HFF-Myc (cell line): Measurements from ENCODE around the gene IGFALS.

ENCODE experiments used
- DNase-seq: peaks from one replicate; pipeline ENCODE4 v3.0.0-alpha.2; 2011; ENCODE audit warnings: low read depth; ENCODE audit errors: extremely low read depth
- H3K4me3 ChIP-seq: replicated peaks from 2 replicates; pipeline ENCODE4 v1.5.1; 2011; ENCODE audit warnings: low read depth, mild to moderate bottlenecking, control low read depth, low read length
- TF ChIP-seq, protein P1 (sequence below): IDR thresholded peaks from 2 replicates; pipeline ENCODE4 v1.5.1; 2012; ENCODE audit warnings: mild to moderate bottlenecking, low read depth, low read length, control low read depth; ENCODE audit errors: missing control alignments

IGFALS gene

DNA sequence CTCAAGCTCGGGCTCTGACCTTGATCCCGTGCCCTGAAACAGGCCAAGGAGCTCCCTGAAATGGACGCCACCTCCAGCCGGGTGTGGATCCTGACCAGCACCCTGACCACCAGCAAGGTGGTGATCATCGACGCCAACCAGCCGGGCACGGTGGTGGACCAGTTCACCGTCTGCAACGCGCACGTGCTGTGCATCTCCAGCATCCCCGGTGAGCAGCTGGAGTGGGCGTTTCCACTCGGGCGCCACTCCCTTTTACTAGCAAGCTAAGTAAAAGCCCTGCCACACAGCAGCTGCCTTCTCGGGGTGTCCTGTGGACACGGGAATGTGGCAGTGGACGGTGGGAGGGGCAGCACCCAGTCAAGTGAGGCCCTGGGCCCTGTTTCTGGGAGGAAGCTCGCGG is 28.5 kb downstream of the IGFALS start:
- TF ChIP-seq, protein P1, sequence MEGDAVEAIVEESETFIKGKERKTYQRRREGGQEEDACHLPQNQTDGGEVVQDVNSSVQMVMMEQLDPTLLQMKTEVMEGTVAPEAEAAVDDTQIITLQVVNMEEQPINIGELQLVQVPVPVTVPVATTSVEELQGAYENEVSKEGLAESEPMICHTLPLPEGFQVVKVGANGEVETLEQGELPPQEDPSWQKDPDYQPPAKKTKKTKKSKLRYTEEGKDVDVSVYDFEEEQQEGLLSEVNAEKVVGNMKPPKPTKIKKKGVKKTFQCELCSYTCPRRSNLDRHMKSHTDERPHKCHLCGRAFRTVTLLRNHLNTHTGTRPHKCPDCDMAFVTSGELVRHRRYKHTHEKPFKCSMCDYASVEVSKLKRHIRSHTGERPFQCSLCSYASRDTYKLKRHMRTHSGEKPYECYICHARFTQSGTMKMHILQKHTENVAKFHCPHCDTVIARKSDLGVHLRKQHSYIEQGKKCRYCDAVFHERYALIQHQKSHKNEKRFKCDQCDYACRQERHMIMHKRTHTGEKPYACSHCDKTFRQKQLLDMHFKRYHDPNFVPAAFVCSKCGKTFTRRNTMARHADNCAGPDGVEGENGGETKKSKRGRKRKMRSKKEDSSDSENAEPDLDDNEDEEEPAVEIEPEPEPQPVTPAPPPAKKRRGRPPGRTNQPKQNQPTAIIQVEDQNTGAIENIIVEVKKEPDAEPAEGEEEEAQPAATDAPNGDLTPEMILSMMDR: no peak
- no peak overlapping the region for H3K4me3 ChIP-seq

DNA sequence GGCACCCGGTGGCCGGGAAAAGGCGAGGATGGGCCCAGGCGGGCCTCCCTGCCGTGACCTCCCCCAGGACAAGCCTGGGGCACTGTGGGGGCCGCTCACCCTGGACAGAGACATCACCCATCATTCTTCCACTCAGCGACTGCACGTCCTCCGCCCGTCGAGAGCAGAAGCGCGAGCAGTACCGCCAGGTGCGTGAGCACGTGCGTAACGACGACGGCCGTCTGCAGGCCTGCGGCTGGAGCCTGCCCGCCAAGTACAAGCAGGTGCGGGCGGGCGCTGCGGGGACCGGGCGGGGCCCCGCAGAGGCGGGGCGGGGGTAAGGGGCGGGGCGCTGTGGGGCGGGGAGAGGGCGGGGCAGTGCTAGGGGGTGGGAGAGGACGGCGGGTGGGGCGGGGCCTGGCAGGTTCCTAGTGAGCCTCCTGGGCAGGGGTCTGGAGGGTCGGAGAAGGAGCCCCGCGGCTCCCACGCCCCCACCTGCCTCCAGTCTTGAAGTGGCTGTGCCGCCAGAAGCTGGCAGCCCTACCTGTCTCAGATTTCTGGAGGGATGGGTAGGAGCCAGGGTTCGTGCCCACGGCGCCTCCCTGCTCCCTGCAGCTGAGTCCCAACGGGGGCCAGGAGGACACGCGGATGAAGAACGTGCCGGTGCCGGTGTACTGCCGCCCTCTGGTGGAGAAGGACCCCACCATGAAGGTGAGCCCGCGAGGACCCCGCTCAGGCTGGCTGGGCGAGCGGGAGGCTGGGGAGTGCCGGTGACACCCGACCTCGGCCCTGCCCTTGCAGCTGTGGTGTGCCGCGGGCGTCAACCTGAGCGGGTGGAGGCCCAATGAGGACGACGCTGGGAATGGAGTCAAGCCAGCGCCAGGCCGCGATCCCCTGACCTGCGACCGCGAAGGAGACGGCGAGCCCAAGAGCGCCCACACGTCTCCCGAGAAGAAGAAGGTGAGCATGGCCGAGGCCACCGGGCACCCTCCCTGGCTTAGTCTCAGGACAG is 29.7 kb downstream of the IGFALS start:
- DNase-seq: no peak
- TF ChIP-seq, protein P1: peak; percentile 47
- no peak overlapping the region for H3K4me3 ChIP-seq

More for the DNA sequence above, 28.5 kb downstream of the IGFALS start:
- no peak for DNase-seq

DNA sequence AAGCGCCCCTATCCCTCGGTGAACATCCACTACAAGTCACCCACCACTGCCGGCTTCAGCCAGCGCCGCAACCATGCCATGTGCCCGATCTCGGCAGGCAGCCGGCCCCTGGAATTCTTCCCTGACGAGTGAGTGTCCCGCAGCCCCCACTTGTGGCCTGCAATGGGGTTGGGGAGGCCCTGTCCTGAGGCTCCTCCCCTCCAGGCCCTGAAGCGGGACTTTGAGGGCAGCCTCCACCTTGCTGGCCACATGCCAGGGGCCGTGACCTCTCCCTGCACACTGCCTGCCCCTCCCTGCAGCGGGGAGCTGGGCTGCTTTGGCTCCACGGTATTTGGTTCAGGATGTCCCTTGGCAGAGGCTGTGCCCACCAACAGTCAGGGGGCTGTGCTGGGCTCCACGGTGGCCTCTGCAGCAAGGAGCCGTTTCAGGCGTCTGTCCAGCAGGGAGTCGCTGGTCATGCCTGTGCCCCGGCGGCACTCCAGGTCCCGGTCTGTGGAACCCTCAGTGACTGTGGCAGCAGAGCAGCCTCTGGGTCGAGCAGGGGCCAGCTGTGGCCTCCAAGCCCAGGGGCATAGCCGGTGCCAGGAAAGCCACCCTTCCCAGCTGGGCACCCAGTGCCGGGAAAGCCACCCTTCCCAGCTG is 30.5 kb downstream of the IGFALS start:
- TF ChIP-seq, protein P1: no peak
- H3K4me3 ChIP-seq: no peak overlapping the region
- DNase-seq: no peak

DNA sequence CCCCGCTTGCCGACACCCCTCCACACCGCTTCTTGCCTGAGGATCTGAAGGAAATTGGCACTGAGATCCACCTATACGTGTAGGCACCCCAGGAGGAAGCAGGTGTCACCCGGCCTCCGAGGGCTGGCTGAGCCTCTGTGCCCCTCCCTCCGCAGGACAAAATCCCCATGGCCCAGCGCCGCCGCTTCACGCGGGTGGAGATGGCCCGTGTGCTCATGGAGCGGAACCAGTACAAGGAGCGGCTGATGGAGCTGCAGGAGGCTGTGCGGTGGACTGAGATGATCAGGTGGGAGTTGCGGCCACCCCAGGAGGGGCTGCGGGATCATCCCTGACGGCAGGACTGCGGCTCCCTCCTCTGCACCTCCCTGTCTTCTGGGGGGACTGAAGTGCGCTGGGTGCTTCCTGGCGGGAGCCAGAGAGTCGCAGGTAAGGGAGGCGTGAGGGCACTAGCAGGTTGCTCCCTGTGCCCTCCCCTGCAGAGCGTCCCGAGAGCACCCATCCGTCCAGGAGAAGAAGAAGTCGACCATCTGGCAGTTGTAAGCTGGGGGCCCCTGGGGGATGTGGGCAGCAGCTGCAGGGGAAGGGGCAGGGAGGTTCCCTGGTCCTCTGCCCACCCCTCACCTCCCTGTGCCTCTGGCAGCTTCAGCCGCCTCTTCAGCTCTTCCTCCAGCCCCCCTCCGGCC is 31.2 kb downstream of the IGFALS start:
- TF ChIP-seq, protein P1: no peak
- DNase-seq: no peak
- H3K4me3 ChIP-seq: no peak overlapping the region

DNA sequence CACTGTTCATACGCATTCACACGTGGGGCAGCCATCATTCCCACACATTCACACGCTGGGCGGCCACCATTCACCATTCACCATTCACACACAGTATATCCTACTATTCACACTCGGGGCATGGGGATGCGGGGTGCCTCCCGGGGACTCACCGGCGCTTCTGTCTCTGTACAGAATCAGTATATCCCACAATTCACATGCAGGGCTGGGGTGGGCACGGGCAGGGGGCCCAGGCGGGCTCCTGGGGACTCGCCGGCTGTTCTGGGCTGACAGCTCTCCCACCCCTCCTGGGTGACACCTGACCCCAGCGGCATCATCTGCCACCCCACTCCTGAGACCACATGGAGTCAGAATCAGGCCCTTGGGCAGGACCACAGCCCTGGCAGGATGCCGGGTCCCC is 31.8 kb downstream of the IGFALS start:
- no peak overlapping the region for H3K4me3 ChIP-seq
- TF ChIP-seq, protein P1: no peak
- no peak for DNase-seq

DNA sequence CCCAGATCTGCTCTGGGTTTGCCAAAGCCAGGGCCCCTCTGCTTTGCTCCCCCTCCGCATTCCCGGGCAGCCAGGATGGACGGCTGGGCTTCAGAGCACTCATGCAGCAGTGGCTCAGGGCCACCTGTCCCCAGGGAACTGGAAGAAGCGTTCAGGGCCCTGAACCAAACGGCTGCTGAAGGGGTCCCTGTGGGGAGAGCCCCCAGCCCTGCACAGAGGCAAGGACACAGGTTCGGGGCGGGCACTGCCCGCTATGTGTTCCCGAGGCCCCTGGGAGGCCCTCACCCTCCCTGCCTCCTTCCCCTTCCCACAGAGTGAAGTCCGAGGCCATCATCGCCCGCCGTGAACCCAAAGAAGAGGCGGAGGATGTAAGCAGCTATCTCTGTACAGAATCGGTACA is 32.6 kb downstream of the IGFALS start:
- H3K4me3 ChIP-seq: no peak overlapping the region
- TF ChIP-seq, protein P1: no peak
- no peak for DNase-seq
